NB4 (cell line): ENCODE results near the gene CACNA2D3.

ENCODE experiments used
- MYC ChIP-seq: IDR thresholded peaks from 2 replicates; pipeline ENCODE4 v1.6.1; 2011; ENCODE audit warnings: low read depth, low read length
- POLR2A ChIP-seq: IDR thresholded peaks from 2 replicates; pipeline ENCODE4 v1.6.1; 2011; ENCODE audit warnings: mild to moderate bottlenecking; ENCODE audit not compliant: insufficient read length; ENCODE audit errors: extremely low read depth
- TF ChIP-seq, protein P1 (sequence below): IDR thresholded peaks from one replicate; pipeline ENCODE4 v1.5.1; 2012; ENCODE audit warnings: low read depth, low read length

DNA sequence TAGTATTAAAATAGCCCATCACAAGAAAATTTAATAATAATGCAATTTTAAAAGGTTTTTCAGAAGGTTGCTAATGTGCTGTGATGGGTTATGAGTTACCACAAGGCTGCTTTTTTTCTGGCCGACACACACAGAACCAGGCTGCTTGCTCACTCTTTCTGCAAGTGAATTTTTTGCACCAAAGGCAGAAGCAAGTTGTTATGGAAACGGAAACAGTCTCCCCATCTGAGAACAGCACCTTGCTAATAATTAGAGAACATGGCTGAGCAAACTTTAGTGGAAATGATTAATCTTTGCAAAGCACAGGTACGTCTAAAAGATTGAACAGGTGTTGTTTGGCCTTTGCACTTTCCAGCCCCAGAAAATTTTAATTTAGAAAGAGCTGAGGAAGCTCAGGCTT is 51.0 kb downstream of the CACNA2D3 start:
- TF ChIP-seq POLR2A: no peak
- TF ChIP-seq, protein P1, sequence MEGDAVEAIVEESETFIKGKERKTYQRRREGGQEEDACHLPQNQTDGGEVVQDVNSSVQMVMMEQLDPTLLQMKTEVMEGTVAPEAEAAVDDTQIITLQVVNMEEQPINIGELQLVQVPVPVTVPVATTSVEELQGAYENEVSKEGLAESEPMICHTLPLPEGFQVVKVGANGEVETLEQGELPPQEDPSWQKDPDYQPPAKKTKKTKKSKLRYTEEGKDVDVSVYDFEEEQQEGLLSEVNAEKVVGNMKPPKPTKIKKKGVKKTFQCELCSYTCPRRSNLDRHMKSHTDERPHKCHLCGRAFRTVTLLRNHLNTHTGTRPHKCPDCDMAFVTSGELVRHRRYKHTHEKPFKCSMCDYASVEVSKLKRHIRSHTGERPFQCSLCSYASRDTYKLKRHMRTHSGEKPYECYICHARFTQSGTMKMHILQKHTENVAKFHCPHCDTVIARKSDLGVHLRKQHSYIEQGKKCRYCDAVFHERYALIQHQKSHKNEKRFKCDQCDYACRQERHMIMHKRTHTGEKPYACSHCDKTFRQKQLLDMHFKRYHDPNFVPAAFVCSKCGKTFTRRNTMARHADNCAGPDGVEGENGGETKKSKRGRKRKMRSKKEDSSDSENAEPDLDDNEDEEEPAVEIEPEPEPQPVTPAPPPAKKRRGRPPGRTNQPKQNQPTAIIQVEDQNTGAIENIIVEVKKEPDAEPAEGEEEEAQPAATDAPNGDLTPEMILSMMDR: no peak
- TF ChIP-seq MYC: no peak
